ENCODE results near the gene CALML6.

CALML6 gene

GRCh38 chr1:1892763-1893120 lies 22.3 kb upstream of the CALML6 start:
- DNase-seq: no peak

DNA sequence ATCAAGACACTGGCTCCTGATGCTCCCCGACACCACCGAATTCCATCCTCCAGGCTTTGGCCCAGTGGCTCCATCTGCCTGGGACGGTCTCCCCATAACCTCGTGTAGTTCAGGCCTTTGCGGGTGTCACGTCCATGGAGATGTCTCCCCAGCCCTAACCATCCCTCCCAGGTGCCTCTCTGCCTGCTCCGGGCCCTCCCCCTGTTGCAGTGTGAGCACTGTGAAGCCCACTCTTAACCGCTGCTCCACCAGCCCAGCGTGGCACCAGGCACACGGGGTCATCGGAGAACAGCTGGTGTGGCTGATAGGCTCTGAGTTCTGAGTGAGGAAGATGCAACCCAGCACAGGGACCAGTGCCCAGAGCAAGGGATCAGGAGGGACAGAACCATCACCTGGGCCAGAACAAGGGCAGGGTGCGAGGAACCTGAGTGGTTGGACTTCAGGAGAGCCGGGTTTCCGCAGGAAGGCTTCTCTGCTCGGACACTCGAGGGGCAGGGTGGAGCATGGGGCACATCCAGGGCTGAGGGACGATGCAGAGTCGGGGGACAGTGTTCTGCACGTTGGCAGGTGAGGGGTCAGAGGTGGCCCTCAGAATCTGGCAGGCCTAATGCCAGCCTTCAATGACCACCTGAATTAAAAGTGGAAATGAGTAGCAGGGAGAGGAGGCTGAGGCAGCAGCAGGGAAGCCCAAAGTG lies 21.6 kb upstream of the CALML6 start:
- DNase-seq: no peak

- DNase-seq: no peak
These were observed 21.1 kb upstream of the CALML6 start for GRCh38 chr1:1893997-1894353.

- no peak for DNase-seq
These were observed 20.6 kb upstream of the CALML6 start for GRCh38 chr1:1894354-1895059.

DNA sequence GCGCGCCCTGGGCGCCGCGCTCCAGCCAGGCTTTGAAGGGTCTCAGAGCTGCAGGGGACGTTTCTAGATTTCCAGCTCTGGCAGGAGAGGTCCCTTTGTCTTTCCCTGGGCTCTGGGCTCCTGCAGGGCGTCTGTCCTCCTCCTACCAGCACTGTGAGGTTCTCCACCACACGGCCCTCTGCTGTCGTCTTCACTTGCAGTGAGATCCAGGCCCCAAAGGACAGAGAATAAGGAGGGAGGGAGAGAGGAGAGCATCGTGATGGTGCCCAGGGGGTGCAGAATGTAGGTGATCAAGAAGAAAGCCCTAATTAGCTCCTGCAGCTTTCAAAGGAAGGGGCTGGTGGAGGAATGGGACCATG lies 20.0 kb upstream of the CALML6 start:
- DNase-seq: no peak

DNA sequence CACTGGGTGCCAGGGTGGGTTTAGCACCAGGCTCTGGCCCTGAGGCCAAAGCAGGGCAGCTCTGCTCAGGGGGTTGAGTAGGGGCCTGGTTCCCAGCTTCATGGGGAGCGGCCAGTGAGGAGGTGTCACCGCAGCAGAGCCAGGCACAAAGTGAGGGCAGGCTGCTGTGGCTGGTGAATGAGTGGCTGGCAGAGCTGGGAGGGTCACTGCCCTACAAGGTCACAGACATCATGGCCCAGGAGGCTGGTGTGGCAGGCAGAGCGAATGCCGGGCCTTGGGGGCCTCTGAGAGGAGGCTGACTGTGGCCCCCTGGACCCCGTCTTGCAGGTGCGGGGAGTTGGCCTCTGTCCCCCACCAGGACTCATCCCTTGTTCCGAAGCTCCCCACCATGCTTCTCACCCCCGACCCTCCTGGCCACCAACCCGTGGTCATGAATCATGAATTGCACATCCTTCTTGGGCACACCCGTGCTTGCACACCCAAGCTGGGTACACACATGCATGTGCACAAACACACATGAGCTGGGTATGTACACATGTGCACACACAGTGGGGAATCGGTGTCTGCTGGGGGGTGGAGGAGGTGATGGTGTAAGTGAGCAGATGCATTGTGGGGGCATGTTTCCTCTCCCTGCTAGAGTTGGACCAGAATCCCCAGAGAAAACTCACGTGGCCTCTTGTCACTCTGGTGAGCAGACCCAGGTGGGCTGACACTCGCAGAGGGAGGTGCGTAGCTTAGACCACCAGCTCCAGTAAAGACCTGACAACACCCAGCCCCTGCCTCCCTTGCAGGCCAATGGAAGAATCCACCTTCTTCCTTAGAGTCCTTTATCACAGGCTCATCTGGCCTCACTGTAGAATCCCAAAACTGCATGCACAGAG lies 19.4 kb upstream of the CALML6 start:
- DNase-seq: no peak

- no peak for DNase-seq
These were observed 16.7 kb upstream of the CALML6 start for GRCh38 chr1:1898246-1898933.

GRCh38 chr1:1899266-1899966 lies 15.6 kb upstream of the CALML6 start:
- DNase-seq: no peak

DNA sequence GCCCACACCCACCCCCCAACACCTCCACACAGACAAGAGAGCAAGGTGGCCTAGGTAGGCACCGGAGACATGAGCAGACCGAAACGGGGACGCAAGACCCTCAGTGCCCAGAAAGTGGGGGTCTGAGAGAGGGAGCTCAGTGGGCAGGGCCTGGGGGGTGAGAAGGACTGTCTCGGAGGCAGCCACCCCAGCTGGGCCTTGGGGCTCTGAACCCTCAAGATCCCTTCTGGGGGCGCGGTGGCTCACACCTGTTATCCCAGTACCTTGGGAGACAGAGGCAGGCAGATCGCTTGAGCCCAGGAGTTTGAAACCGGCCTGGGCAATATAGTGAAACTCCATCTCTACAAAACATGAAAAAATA lies 15.1 kb upstream of the CALML6 start:
- DNase-seq: no peak

DNA sequence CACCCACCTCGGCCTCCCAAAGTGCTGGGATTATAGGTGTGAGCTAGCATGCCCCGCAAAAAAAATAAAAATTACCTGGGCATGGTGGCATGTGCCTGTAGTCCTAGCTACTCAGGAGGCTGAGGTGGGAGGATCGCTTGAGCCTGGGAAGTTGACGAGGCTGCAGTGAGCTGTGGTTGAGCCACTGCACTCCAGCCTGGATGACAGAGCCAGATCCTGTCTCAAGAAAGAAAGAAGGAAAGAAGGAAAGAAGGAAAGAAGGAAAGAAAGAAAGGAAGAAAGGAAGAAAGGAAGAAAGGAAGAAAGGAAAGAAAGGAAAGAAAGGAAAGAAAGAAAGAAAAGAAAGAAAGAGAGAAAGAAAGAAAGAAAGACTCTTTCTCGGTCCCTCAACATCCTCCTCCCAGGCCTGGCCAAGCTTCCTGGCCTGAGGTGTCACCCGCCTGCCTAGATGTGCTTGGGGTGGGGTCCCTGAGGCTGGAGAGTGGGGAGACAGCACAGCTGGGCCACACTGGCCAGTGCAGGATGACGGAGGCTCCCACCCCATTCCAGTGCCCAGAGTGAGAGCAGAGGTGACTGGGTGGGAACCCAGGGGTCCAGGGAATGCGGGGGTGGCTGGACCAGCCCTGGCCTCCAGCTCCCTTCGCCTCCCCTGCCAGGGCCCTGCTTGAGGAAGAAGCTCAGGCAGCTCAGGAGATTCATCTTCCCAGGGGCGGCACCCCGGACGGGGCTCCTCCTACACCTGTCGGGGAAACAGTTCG lies 14.0 kb upstream of the CALML6 start:
- no peak for DNase-seq

DNA sequence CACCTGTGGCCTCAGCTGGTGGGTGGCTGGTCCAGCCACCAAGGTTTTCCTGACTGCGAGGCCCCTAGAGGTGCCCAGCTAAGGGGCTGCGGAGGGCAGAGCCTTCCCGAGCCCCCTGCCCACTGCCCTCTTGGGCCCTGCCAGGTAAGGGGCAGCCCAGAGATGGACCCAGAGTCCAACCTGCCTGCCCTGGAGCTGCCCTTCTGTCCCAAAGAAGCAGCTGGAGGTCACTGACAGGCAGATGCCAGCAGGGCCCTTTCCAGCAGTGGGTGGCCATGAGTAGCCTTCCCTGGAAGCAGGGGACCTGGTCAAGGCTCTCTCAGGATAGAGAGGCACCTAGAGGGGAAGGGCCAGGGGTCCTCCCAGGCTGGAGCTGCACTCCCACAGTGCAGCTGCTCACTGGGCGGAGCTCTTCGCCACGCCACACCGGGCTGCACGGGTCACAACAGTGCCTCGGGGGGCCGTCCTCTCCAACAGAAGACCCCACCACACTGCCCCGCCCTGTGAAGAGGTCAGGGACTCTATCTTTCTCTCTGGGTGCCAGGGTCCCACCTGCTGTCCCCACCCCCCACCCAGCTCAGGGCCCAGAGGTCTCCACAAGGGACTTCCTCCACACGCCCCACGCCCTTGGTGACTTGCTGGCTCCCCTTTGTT lies 13.3 kb upstream of the CALML6 start:
- no peak for DNase-seq

GRCh38 chr1:1903224-1903623 lies 11.8 kb upstream of the CALML6 start:
- no peak for DNase-seq

DNA sequence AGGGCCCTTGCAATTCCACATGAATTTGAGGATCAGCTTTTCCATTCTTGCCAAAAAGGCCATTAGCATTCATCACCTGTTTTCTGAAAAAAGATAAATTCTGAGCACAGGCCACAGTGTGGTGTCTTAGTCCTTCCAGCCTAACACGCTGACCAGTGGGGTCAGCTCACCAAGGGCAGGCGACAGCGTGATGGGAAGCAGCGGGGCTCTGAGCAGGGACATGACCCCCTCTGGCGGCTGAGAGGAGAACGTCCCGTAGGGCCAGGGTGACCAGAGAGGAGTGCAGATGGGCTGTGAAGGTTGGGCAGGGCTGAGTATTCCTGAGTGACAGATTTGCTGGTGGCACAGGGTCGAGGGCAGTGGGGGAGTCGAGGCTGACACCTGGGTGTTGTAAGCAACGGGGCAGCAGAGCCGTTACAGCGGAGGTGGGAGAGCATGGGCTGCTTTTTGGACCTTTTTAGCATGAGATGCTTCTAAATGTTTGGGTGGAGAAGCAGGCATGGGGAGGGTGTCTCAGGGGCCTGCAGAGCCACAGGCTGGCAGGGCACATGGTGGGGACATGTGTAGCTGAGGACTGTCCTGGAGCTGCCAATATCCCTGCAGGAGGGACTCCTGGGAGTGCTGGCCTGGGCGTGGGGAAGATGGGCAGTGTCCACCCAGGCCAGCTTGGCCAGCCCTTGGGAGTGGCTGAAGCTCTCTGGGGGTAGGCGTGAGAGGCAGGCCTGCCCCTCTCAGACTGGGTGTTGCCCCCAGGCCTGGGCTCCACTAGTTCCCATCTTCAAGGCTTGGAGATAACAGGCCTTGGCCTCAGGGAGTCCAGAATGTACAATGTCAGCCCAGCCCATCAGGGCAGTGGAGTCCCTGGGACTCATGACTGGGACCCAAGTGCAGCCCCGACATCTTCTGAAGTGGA lies 8.6 kb upstream of the CALML6 start:
- peak; percentile 42 for DNase-seq

DNA sequence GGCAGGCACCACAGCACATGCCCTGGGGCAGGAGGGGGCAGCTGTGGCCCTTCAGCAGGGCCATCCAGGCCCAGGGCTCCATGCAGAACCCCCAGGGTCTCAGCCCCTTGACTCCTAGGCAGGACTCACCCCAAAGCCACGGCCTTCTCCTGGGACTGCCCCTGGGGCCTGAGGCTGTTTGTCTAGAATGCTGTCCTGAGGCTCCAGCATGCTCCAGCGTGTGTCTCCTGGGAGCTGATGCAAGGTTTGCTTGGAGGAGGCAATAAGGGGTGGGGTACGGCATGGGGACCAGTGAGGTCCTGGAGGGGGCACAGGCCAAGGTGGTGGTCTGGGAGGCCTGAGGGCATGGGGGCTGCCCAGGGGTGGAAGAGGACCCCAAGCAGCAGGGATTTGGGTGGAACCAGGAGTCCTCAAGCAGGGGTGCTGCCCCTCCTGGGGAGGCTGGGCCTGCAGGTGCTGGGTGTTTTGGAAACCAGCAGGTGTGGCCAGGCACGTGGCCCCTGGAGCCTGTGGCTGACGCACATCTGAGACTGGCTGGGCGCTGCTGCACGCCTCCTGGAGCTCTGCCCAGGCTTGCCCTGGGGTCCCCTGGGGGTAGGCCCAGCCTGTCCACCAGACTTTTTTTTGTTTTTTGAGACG lies 7.8 kb upstream of the CALML6 start:
- DNase-seq: no peak

GRCh38 chr1:1908506-1908791 lies 6.6 kb upstream of the CALML6 start:
- DNase-seq: no peak

DNA sequence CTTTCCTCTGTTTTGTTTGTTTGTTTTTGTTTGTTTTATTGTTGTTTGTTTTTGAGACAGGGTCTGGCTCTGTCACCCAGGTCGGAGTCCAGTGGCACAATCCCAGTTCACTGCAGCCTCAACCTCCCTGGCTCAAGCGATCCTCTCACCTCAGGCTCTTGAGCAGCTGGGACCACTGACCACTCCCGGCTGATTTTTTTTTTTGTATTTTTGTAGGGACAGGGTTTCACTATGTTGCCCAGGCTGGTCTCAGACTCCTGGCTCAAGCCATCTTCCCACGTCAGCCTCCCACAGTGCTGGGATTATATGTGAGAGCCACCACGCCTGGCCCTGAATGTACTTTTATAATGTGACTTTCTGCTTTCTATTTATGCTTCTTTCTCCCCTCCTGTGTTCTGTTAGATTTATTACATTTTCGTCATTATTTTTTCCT lies 5.0 kb upstream of the CALML6 start:
- no peak for DNase-seq

DNA sequence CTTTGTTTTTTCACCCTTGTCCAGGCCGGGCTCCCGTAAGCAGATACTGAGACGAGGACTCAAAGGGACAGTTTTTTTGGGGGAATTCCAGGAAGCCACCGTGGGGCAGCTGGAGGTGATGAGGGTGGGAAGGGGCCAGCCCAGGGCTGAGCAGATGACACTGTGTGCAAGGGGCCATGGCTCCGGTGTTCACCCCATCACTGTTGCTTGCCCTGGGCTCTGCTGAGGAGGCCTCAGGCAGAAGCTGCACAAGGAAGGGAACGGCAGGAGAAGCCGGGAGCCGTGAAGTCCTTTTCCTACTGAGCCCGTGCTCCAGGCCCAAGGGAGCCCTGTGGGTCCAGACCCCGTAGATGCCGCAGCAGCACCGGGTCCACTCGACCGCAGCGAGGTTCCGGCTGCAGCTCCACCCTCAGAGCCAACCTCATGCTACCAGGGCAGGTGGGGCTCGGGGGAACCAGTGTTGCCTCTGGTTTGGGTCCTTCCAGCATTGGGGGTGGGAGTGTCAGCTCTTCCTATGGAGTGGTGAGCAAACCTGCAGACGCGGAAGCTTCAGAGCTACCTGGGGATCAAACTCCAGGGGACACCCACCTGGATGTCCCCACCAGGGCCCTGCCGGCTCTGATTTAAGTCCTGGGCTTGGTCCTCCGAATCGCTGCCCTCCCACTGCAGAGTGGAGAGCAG lies 4.3 kb upstream of the CALML6 start:
- no peak for DNase-seq

GRCh38 chr1:1911350-1912041 lies 3.6 kb upstream of the CALML6 start:
- no peak for DNase-seq

Data from NCI-H1092 treated with DMSO at 0.1 percent for 48 hours (cell line).